ENCODE measurements around the gene C4BPB. TPM values are rescaled to one million over a fixed set of nuclear protein-coding genes. Genes with fewer than 3 reads are reported as not detected.

C4BPB gene
- total RNA-seq, 1 donor = not detected

DNA sequence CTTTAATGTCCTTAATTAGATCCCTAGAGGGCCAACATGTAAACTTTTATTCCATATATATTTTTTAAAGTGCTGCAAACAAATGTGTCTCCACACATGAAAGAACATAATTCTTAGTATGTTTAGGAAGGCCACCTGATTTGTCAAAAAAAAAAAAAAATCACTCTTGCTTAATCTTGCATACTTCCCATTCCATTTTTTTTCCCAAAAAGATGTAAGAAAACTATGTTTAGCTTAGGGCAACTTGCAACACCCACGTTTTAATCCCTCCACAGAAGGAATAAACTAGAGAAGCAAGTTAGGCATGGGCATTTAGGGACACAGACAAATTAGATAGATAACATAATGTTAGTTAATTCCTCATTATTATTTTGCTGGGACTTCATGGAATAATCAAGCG, 43.2 kb upstream of the C4BPB start:
- Histone ChIP-seq H3K9me3 (ENCODE audit: low read depth, low read length) (no peaks in the 10 kb centered on the region), H3K36me3 (ENCODE audit: insufficient read depth, low read length) (peaks cover 22% of the 10 kb centered on the region), H3K27ac (ENCODE audit: low read depth, low read length) (no peak overlapping the region), H3K79me2 (ENCODE audit: insufficient read depth, low read length) (peaks cover 53% of the 10 kb centered on the region), H3K4me1 (ENCODE audit: insufficient read depth, low read length) (peaks cover 13% of the 10 kb centered on the region), H4K20me1 (ENCODE audit: insufficient read depth, low read length) (peaks cover 28% of the 10 kb centered on the region), H3K4me3 (ENCODE audit: insufficient read depth, low read length) (no peak overlapping the region), H3K27me3 (ENCODE audit: insufficient read depth, low read length) (no peaks in the 10 kb centered on the region), H2AFZ (ENCODE audit: low read length) (no peak overlapping the region), H3K4me2 (ENCODE audit: insufficient read depth, low read length) (no peak overlapping the region)
- TF ChIP-seq, protein P1, sequence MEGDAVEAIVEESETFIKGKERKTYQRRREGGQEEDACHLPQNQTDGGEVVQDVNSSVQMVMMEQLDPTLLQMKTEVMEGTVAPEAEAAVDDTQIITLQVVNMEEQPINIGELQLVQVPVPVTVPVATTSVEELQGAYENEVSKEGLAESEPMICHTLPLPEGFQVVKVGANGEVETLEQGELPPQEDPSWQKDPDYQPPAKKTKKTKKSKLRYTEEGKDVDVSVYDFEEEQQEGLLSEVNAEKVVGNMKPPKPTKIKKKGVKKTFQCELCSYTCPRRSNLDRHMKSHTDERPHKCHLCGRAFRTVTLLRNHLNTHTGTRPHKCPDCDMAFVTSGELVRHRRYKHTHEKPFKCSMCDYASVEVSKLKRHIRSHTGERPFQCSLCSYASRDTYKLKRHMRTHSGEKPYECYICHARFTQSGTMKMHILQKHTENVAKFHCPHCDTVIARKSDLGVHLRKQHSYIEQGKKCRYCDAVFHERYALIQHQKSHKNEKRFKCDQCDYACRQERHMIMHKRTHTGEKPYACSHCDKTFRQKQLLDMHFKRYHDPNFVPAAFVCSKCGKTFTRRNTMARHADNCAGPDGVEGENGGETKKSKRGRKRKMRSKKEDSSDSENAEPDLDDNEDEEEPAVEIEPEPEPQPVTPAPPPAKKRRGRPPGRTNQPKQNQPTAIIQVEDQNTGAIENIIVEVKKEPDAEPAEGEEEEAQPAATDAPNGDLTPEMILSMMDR (IDR thresholded peaks at IDR 0.05; ENCODE audit: extremely low read depth, low read depth, low read length) = no peak
- DNase-seq (ENCODE audit: insufficient read length, low spot score, missing footprints) = no peak

DNA sequence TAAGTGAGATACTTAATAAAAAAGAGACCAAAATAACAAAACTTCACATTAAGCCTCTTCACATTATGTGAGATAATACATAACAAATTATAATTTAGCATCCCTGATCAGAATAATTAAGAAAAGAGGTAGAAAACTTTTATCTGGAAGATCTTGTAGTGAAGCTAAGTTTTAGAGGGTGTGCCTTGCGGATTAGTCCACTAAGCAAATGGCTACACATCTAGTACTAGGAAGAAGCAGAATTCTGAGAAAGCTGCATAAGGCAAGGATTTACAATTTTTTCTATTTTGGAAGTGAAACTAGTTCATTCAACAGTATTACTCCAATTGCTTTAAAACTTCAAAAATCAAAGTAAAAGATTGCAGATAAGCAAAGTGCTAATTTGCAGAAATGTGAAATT, 41.2 kb upstream of the C4BPB start:
- peaks cover 28% of the 10 kb centered on the region for H4K20me1 ChIP-seq (ENCODE audit: insufficient read depth, low read length)
- TF ChIP-seq, protein P1 (IDR thresholded peaks at IDR 0.05; ENCODE audit: extremely low read depth, low read depth, low read length) = no peak
- H3K79me2 ChIP-seq (ENCODE audit: insufficient read depth, low read length) = peaks cover 56% of the 10 kb centered on the region
- H3K4me3 ChIP-seq (ENCODE audit: insufficient read depth, low read length) = no peak overlapping the region
- no peak overlapping the region for H2AFZ ChIP-seq (ENCODE audit: low read length)
- peaks cover 22% of the 10 kb centered on the region for H3K36me3 ChIP-seq (ENCODE audit: insufficient read depth, low read length)
- no peaks in the 10 kb centered on the region for H3K9me3 ChIP-seq (ENCODE audit: low read depth, low read length)
- no peaks in the 10 kb centered on the region for H3K27me3 ChIP-seq (ENCODE audit: insufficient read depth, low read length)
- H3K4me2 ChIP-seq (ENCODE audit: insufficient read depth, low read length) = no peak overlapping the region
- no peak overlapping the region for H3K27ac ChIP-seq (ENCODE audit: low read depth, low read length)
- H3K4me1 ChIP-seq (ENCODE audit: insufficient read depth, low read length) = peaks cover 28% of the 10 kb centered on the region
- DNase-seq (ENCODE audit: insufficient read length, low spot score, missing footprints) = no peak

DNA sequence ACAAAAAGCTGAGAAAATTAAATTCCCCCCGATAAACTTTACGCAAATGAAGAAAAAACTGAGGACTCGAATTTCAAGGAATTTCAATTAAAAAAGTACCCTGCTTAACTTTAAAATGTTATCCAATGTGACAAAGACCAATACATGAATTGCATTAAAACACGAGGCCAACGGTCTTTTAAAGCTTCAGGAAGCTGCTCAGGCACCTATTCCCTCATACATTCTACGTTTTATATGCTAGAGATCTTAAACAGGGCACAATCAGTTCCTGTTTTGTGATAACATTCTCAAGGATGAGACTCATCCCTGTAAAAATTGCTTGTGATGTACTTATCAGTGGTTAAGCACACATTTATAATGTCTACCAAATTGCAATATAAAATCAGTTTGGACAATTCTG, 40.6 kb upstream of the C4BPB start:
- Histone ChIP-seq H3K27me3 (ENCODE audit: insufficient read depth, low read length) (no peaks in the 10 kb centered on the region), H4K20me1 (ENCODE audit: insufficient read depth, low read length) (peaks cover 28% of the 10 kb centered on the region), H3K27ac (ENCODE audit: low read depth, low read length) (no peak overlapping the region), H3K79me2 (ENCODE audit: insufficient read depth, low read length) (peaks cover 56% of the 10 kb centered on the region), H3K4me2 (ENCODE audit: insufficient read depth, low read length) (no peak overlapping the region), H3K4me1 (ENCODE audit: insufficient read depth, low read length) (peaks cover 30% of the 10 kb centered on the region), H3K36me3 (ENCODE audit: insufficient read depth, low read length) (peaks cover 22% of the 10 kb centered on the region), H3K4me3 (ENCODE audit: insufficient read depth, low read length) (no peak overlapping the region), H3K9me3 (ENCODE audit: low read depth, low read length) (no peaks in the 10 kb centered on the region), H2AFZ (ENCODE audit: low read length) (no peak overlapping the region)
- no peak for DNase-seq (ENCODE audit: insufficient read length, low spot score, missing footprints)
- TF ChIP-seq, protein P1 (IDR thresholded peaks at IDR 0.05; ENCODE audit: extremely low read depth, low read depth, low read length) = no peak

DNA sequence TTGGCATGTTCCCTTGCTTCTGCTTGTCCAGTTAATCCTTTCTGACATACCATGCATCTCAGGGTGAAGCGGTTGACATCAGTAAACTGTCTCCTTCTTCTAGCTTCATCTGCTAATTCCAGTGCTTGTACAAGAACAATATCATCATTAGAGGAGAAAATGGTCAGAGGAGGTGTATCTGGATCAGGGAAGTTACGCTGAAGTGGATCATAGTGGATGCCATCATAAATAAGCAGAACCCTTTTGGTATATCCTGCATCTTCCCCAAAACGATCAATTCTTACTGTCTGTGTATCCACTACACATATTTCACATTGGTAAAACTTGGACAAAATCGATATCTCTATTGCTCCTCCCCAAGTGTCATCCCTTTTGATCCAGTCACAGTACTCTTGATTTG, 39.6 kb upstream of the C4BPB start:
- H3K36me3 ChIP-seq (ENCODE audit: insufficient read depth, low read length) = peaks cover 22% of the 10 kb centered on the region
- H2AFZ ChIP-seq (ENCODE audit: low read length) = no peak overlapping the region
- peak overlapping the region; percentile 95 for H3K4me2 ChIP-seq (ENCODE audit: insufficient read depth, low read length)
- H3K9me3 ChIP-seq (ENCODE audit: low read depth, low read length) = no peaks in the 10 kb centered on the region
- TF ChIP-seq, protein P1 (IDR thresholded peaks at IDR 0.05; ENCODE audit: extremely low read depth, low read depth, low read length) = no peak
- no peak overlapping the region for H3K4me3 ChIP-seq (ENCODE audit: insufficient read depth, low read length)
- no peak overlapping the region for H3K27ac ChIP-seq (ENCODE audit: low read depth, low read length)
- H3K4me1 ChIP-seq (ENCODE audit: insufficient read depth, low read length) = peaks cover 36% of the 10 kb centered on the region
- H3K27me3 ChIP-seq (ENCODE audit: insufficient read depth, low read length) = no peaks in the 10 kb centered on the region
- peaks cover 56% of the 10 kb centered on the region for H3K79me2 ChIP-seq (ENCODE audit: insufficient read depth, low read length)
- no peak for DNase-seq (ENCODE audit: insufficient read length, low spot score, missing footprints)
- peaks cover 28% of the 10 kb centered on the region for H4K20me1 ChIP-seq (ENCODE audit: insufficient read depth, low read length)
